Muscle layer of duodenum (tissue), 2 donors: Measurements from ENCODE around the gene KISS1R.

Experiments used
- H3K27ac ChIP-seq: one replicate; pipeline ENCODE4 v1.7.0; 2013; ENCODE audit warnings: mild to moderate bottlenecking, low read length
- H3K27me3 ChIP-seq: one replicate; pipeline ENCODE4 v1.7.0; 2013; ENCODE audit warnings: low read depth, mild to moderate bottlenecking, control low read depth, low read length
- H3K36me3 ChIP-seq, 2 donors: one replicate each; pipeline ENCODE4 v1.7.0; 2013; ENCODE audit warnings: low read length in 2 of 2, control low read depth in 1 of 2, mild to moderate bottlenecking in 1 of 2; ENCODE audit not compliant: insufficient read depth in 2 of 2, control insufficient read depth in 1 of 2
- H3K4me1 ChIP-seq, 2 donors: one replicate each; pipeline ENCODE4 v1.7.0; 2013; ENCODE audit warnings: low read length in 2 of 2, mild to moderate bottlenecking in 2 of 2, control low read depth in 1 of 2, moderate library complexity in 1 of 2; ENCODE audit not compliant: insufficient read depth in 2 of 2, control insufficient read depth in 1 of 2
- H3K4me3 ChIP-seq, 2 donors: one replicate each; pipeline ENCODE4 v1.7.0; 2013; ENCODE audit warnings: low read length in 2 of 2, low read depth in 1 of 2, mild to moderate bottlenecking in 1 of 2
- H3K9me3 ChIP-seq, 2 donors: one replicate each; pipeline ENCODE4 v1.7.0; 2013; ENCODE audit warnings: low read length in 2 of 2, control low read depth in 1 of 2, mild to moderate bottlenecking in 1 of 2; ENCODE audit not compliant: control insufficient read depth in 1 of 2
- donor health status: healthy.

The KISS1R gene

DNA sequence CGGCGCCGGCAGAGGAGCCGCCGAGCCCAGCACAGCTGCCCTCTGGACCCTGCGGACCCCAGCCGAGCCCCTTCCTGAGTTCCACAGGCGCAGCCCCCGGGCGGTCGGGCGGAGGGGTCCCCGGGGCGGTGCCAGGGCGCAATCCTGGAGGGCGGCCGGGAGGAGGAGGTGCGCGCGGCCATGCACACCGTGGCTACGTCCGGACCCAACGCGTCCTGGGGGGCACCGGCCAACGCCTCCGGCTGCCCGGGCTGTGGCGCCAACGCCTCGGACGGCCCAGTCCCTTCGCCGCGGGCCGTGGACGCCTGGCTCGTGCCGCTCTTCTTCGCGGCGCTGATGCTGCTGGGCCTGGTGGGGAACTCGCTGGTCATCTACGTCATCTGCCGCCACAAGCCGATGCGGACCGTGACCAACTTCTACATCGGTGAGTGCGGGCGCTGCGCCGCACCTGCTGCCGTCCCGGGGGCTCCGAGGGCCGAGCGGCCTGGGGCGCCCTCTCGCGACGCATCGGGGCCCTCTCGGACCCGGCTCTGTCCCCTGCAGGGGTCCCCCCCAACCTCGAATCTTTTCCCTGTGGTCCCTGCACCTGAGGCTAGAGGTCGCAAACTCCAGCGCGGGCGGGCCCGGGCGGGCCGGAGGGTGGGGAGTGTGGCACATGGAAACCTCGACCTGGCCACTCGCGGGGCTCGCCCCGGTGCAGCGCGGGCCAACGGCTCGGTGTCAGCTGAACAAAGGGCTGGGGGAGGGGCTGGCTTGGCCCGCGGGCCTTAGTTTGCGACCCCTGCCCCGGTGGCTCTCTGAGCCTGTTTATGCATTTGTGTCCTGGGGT, at the start of gene KISS1R:
Gene KISS1R, plus strand, starts transcription at position 11 of the 829 bp plus-strand sequence. Its CDS starts 170 bp downstream, at position 181.
- no peak within 1 kb of the TSS for H3K27ac ChIP-seq
- H3K36me3 ChIP-seq = no peaks in the 10 kb centered on the region
- peak within 1 kb of the TSS in 1 of 2 donors; percentile 47 for H3K4me3 ChIP-seq
- no peaks in the 10 kb centered on the region for H3K9me3 ChIP-seq
- H3K4me1 ChIP-seq = peaks cover 0 to 38% of the 10 kb centered on the region in 2 donors
- peaks cover 27% of the 10 kb centered on the region for H3K27me3 ChIP-seq

DNA sequence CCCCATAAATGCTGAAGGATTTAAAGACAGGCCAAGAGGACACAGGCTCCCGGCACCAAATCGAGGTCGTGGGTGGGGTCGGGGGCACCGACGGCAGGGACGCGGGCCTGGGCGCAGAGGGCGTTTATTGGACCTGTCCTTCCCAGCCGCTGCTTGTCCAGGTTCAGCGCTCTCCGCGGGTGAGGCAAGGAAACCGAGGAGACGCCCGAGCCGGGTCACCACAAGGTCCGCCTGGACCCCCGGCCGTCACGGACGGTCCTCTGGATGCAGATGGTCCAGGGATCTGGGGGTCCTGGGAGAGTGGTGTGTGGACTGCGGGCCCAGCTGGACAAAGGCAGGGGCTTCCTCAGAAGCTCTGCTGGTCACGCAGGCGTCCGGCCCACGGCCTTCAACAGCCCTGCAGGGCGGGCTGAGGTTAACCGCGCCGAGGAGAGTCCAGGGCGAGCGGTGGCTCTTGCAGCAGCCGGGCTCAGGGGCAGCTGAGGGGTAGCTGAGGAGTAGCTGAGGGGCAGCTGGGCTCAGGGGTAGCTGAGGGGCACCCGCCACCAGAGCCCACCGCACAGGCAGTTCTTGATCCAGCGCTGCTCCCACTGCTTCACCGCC, 49.2 kb upstream of the KISS1R start:
- H3K4me1 ChIP-seq = peaks cover 0 to 33% of the 10 kb centered on the region in 2 donors
- H3K27me3 ChIP-seq = no peaks in the 10 kb centered on the region
- no peak overlapping the region for H3K4me3 ChIP-seq
- no peaks in the 10 kb centered on the region for H3K9me3 ChIP-seq
- H3K27ac ChIP-seq = no peak overlapping the region
- peaks cover 3 to 14% of the 10 kb centered on the region in 2 donors for H3K36me3 ChIP-seq

DNA sequence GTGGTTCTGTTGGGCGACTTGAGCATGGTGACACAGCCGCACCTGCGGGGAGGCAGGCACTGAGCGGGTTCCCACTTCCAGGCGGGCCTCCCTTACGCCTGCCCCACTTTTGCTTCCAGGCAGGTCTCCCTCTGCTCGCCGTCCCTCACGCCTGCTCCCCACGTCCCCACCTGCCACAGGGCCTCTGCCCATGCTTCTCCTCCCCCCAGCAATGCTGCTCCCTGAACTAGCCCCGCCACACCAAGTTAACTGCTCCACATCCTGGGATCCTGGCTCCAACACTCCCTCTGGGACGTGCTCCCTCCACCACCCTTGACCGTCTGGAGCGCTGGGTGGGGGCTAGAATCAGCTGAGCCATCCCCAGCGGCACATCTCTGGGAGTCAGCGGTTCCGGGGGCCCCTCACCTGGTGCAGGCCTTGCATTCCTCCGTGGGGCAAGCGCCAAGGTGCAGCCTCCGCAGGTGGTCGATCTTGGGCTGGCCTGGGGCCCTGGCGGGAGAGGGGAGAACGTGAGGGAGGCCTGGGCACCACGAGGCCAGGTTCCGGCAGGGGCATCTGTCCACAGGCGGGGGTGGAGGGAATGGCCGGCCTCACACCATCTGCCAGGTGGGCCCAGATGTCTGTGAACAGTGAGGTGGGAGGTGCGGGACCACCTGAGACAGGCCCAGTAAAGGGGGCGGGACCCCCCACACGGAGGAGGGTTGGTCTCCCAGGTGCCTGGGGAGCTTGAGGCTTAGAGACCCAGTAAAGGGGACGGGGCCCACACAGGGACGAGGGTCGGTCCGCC, 48.5 kb upstream of the KISS1R start:
- Histone ChIP-seq H3K4me3 (no peak overlapping the region), H3K9me3 (no peaks in the 10 kb centered on the region), H3K36me3 (peaks cover 3 to 14% of the 10 kb centered on the region in 2 donors)

DNA sequence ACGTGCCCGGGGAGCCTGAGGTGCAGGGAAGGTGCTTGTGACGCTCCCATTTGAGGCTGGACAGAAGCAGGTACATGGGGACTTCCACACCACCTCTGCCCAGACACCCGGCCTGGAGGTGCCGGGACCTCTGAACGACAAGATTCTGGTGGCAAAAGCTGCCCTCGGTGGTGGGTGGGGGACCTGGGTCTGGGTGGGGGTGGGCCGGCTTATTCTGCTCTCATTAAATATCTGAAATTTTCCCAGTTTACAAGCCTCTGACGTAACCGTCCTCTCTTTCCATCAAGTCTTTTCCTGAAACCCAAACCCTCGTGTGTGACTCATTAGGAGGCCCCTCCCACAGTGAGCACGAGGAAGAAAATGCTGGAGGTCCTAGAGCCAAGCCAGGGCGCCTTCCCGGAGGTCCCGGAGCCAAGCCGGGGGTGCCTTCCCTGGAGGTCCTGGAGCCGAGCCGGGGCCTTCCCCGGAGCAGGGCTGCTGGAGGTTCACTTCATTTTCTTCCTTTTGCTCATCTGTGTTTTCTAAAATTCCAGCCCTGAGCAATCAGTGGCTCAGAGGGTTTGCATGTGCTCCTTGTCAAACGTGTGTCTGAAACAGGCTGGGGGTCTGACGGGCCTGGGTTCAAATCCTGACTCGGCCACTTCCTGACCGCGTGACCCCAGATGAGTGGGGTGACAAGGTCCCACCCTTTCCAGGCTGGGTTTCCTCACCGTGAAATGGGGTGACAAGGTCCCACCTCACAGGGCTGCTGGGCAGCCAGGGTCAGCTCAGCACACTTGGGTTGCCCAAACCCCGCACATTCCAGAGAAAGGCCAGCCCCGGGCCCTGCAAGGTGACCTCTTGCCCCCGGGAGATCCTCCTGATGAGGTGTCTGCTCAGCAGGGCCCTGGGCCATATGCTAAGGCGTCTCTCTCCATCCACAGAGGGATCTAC, 47.6 kb upstream of the KISS1R start:
- Histone ChIP-seq H3K36me3 (peaks cover 3 to 18% of the 10 kb centered on the region in 2 donors), H3K4me3 (no peak overlapping the region), H3K27me3 (no peaks in the 10 kb centered on the region), H3K9me3 (no peaks in the 10 kb centered on the region), H3K27ac (peak overlapping the region; percentile 39), H3K4me1 (peaks cover 0 to 31% of the 10 kb centered on the region in 2 donors)

More for the DNA sequence above, 48.5 kb upstream of the KISS1R start:
- no peak overlapping the region for H3K27ac ChIP-seq
- no peaks in the 10 kb centered on the region for H3K27me3 ChIP-seq
- peaks cover 0 to 31% of the 10 kb centered on the region in 2 donors for H3K4me1 ChIP-seq

DNA sequence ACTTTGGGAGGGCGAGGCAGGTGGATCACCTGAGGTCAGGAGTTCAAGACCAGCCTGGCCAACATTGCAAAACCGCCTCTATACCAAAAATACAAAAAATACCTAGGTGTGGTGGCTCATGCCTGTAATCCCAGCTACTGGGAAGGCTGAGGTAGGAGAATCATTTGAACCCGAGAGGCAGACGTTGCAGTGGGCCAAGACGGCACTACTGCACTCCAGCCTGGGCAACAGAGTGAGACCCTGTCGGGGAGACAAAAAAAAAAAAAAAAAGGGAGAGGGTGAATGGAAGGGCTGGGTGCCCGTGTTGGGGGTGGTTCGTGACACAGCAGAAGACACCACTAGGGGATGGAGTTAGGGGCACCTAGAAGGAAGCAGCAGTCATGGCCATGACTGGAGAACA, 46.8 kb upstream of the KISS1R start:
- no peaks in the 10 kb centered on the region for H3K9me3 ChIP-seq
- no peak overlapping the region for H3K27ac ChIP-seq
- peaks cover 3 to 22% of the 10 kb centered on the region in 2 donors for H3K36me3 ChIP-seq
- no peak overlapping the region for H3K4me3 ChIP-seq
- H3K4me1 ChIP-seq = peaks cover 0 to 31% of the 10 kb centered on the region in 2 donors
- H3K27me3 ChIP-seq = no peaks in the 10 kb centered on the region

DNA sequence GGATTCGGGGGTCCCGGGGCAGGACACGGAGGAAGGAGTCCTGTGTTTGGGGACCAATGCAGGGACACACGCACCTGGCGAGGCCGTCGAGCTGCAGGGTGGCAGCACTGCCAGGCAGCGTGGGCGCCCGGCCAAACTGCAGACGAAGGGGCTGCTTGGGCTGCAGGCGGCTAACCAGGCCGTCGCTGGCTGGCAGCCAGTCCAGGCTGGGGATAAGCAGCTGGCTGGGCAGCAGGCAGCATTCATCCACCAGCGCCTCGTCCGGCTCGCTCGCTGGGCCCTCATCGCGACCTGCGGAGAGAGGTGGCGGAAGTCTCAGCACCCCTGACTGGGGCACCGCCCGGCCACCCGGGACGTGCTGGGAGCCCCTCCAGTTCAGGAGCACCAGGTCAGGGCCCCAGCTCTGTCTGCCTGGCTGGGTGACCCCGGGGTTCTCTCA, 46.2 kb upstream of the KISS1R start:
- no peaks in the 10 kb centered on the region for H3K27me3 ChIP-seq
- H3K36me3 ChIP-seq = peaks cover 3 to 29% of the 10 kb centered on the region in 2 donors
- peaks cover 0 to 31% of the 10 kb centered on the region in 2 donors for H3K4me1 ChIP-seq
- H3K9me3 ChIP-seq = no peaks in the 10 kb centered on the region
- no peak overlapping the region for H3K27ac ChIP-seq
- no peak overlapping the region for H3K4me3 ChIP-seq

DNA sequence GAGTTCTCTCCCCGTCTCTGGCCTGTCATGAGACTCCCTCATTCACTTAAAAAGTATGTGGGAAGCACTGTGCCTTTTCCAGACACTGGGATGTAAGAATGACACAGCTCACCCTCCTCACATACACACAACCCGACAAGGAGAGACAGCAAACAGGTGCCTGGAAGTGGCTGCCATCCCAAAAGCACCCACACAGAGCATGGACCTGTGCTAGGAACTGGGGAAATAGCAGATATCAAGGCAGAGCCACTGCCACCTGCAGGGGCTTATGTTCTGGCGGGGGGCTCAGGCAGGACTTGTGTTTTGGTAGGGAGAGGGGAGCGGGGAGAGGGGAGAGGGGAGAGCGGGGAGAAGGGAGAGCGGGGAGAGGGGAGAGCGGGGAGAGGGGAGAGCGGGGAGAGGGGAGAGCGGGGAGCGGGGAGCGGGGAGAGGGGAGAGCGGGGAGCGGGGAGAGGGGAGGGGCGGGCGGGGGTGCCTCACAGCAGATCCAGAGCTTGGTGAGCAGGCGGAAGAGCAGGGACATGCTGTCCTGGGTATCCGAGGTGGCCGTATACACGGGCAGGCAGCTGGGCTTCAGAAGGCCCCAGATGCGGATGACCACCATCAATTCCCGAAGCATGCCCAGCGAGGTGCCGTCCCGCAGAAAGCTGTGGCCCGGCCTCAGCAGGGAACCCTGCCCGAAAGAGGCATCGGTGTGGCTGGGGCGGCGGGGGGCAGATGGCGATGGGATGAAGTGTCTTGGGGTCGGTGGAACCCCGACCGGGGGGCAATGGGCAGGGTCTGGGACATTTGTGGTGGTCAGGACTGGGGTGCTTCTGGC, 45.5 kb upstream of the KISS1R start:
- peaks cover 3 to 36% of the 10 kb centered on the region in 2 donors for H3K36me3 ChIP-seq
- H3K4me1 ChIP-seq = peaks cover 0 to 31% of the 10 kb centered on the region in 2 donors
- no peaks in the 10 kb centered on the region for H3K27me3 ChIP-seq
- no peak overlapping the region for H3K27ac ChIP-seq
- H3K4me3 ChIP-seq = peak overlapping the region in 1 of 2 donors; percentile 3
- H3K9me3 ChIP-seq = no peaks in the 10 kb centered on the region

DNA sequence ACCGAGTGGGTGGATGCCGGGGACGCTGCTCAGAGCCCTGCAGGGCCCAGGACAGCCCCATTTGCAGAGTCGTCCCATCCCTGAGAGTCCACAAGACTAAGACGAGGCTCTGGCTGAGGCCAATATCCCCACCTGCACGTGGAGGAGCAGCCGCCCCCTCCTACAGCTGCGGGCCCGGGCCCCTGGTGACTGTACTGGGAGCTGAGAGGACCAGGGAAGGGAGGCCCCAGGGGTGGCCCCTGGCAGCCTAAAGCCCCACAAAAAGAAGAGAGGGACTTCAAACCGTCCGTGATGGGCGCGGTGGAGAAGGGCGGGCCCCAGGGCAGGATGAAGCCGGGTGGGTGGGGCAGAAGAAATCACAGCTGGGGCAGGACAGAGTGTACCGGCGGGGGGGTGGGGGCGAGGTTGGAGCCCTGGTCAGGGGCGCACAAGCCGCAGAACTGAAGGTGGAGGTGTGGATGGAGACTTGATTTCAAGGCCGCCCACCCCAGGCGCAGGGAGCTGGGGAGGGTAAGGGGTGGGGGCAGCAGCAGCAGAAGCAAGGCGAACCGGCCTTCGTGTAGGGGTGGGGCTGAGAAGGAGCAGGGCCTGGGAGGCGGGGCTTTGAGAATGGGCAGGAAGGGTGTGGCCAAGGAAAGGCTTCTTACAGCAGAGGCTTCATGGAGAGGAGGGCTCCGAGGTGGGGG, 44.7 kb upstream of the KISS1R start:
- Histone ChIP-seq H3K36me3 (peaks cover 2 to 43% of the 10 kb centered on the region in 2 donors), H3K27ac (no peak overlapping the region), H3K27me3 (no peaks in the 10 kb centered on the region), H3K4me3 (peak overlapping the region in 1 of 2 donors; percentile 3), H3K4me1 (peaks cover 0 to 31% of the 10 kb centered on the region in 2 donors), H3K9me3 (no peaks in the 10 kb centered on the region)

DNA sequence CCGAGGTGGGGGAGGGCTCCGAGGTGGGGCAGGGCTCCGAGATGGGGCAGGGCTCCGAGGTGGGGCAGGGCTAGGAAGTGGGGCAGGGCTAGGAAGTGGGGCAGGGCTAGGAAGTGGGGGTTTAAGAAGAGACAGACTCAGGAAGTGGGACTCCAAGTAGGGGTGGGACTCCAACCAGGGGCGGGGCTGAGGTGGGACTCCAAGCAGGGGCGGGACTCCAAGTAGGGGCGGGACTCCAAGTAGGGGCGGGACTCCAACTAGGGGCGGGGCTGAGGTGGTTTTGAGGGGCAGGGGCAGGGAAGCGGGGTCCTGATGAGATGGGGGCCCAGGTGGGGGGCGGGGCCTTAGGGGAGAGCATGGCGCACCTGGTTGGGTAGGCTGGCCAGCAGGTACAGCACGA, 44.0 kb upstream of the KISS1R start:
- Histone ChIP-seq H3K36me3 (peaks cover 0 to 39% of the 10 kb centered on the region in 2 donors), H3K4me3 (no peak overlapping the region), H3K9me3 (no peaks in the 10 kb centered on the region), H3K27me3 (no peaks in the 10 kb centered on the region), H3K27ac (no peak overlapping the region), H3K4me1 (peaks cover 0 to 31% of the 10 kb centered on the region in 2 donors)
